Uterus (tissue), 4 donors: ENCODE data around the gene RPLP2. TPM values are rescaled to one million over a fixed set of nuclear protein-coding genes. Genes with fewer than 3 reads are reported as not detected.

Experiments used
- DNase-seq, 2 donors: peaks; one replicate each; pipeline ENCODE4 v3.0.0-alpha.2; 2019 to 2020
- H3K27ac ChIP-seq, 2 donors: fragments of 200-600 bp; sonication (generic); 1 replicate in 1 of 2; 2 replicates in 1 of 2; pipeline ENCODE4 v1.5.1; 2016 to 2018
- H3K27me3 ChIP-seq, 2 donors: fragments of 200-600 bp; sonication (generic); one replicate each; pipeline ENCODE4 v1.5.1; 2018 to 2019; ENCODE audit warnings: control low read depth in 1 of 2
- H3K36me3 ChIP-seq, 2 donors: fragments of 200-600 bp; sonication (generic); one replicate each; pipeline ENCODE4 v1.5.1; 2019; ENCODE audit warnings: control low read depth in 1 of 2
- H3K4me1 ChIP-seq, 2 donors: fragments of 200-600 bp; sonication (generic); one replicate each; pipeline ENCODE4 v1.5.1; 2018 to 2019; ENCODE audit warnings: control low read depth in 1 of 2
- H3K4me3 ChIP-seq, 2 donors: fragments of 200-600 bp; sonication (generic); 1 replicate in 1 of 2; 2 replicates in 1 of 2; pipeline ENCODE4 v1.5.1; 2018 to 2019; ENCODE audit warnings: mild to moderate bottlenecking in 1 of 2
- H3K9me3 ChIP-seq, 2 donors: fragments of 200-600 bp; sonication (generic); one replicate each; pipeline ENCODE4 v1.5.1; 2019; ENCODE audit warnings: control low read depth in 1 of 2
- CTCF ChIP-seq, 4 experiments: fragments of 200-600 bp in 2 of 4; fragments of 450-650 bp in 2 of 4; sonication (generic) in 2 of 4; IDR thresholded peaks; one replicate each; pipeline ENCODE4 v1.5.1; 2016 to 2019; ENCODE audit warnings: antibody characterized with exemption in 4 of 4, mild to moderate bottlenecking in 2 of 4, moderate library complexity in 1 of 4
- POLR2A ChIP-seq, 2 donors: fragments of 450-650 bp; IDR thresholded peaks; one replicate each; pipeline ENCODE4 v1.6.1; 2016; ENCODE audit warnings: antibody characterized with exemption in 2 of 2, mild to moderate bottlenecking in 1 of 2, moderate library complexity in 1 of 2
- intact Hi-C: fragments of 100-400 bp; cut with DNase I; formaldehyde crosslinking; loops from one replicate; pipeline ENCODE4 v1.15.1; 2023; ENCODE audit warnings: low total_unique reads
- total RNA-seq, 4 donors: library from RNA; depleted of rRNA in 3 of 4; stranded (reverse); fragments of >200 nt in 3 of 4; gene quantifications; one replicate each; pipeline versions ENCODE4 v1.1.0 to v1.2.4, GENCODE V29; 2014 to 2023
- donor health status: DM: yes; HTN: yes; CAD: no.

The RPLP2 gene
- total RNA-seq, result 1,000 to 10,000 TPM in 1 of 4 donors, 100 to 1,000 TPM in 3; 100 to 1,968 (median 496) TPM

GRCh38 chr11:809287-810039 is at the start of gene RPLP2:
RPLP2 (plus strand) TSS chr11:809967; CDS start chr11:810235, 268 bp downstream.
- Histone ChIP-seq H3K27me3 (no peaks in the 10 kb centered on the region), H3K4me1 (peaks cover 8 to 26% of the 10 kb centered on the region in 2 donors), H3K4me3 (peak within 1 kb of the TSS; percentile 80 to 83), H3K36me3 (no peaks in the 10 kb centered on the region), H3K9me3 (no peaks in the 10 kb centered on the region), H3K27ac (peak within 1 kb of the TSS; percentile 96 to 97)
- DNase-seq, result peak; percentile 98
- intact Hi-C loops, result no loop called here
- TF ChIP-seq POLR2A (IDR thresholded peaks at IDR 0.05) (peak; percentile 85 to 91), CTCF (IDR thresholded peaks at IDR 0.05) (peak in 2 of 4 experiments; percentile 1 to 23)

GRCh38 chr11:760236-760635 is 49.5 kb upstream of the RPLP2 start:
- TF ChIP-seq CTCF (IDR thresholded peaks at IDR 0.05), result no peak
- TF ChIP-seq POLR2A (IDR thresholded peaks at IDR 0.05), result no peak
- Histone ChIP-seq H3K4me3 (no peak overlapping the region), H3K27ac (no peak overlapping the region), H3K27me3 (no peaks in the 10 kb centered on the region), H3K36me3 (no peaks in the 10 kb centered on the region), H3K4me1 (no peaks in the 10 kb centered on the region), H3K9me3 (no peaks in the 10 kb centered on the region)
- DNase-seq, result no peak
- intact Hi-C loops, result no loop called here

- Histone ChIP-seq H3K36me3 (no peaks in the 10 kb centered on the region), H3K9me3 (no peaks in the 10 kb centered on the region), H3K27me3 (no peaks in the 10 kb centered on the region), H3K4me1 (no peaks in the 10 kb centered on the region), H3K27ac (no peak overlapping the region), H3K4me3 (no peak overlapping the region)
- DNase-seq, result no peak
- no peak for TF ChIP-seq POLR2A (IDR thresholded peaks at IDR 0.05)
- no peak for TF ChIP-seq CTCF (IDR thresholded peaks at IDR 0.05)
- intact Hi-C loops, result no loop called here
Observed at GRCh38 chr11:761526-762108, 48.1 kb upstream of the RPLP2 start.

- H3K36me3 ChIP-seq, result no peaks in the 10 kb centered on the region
- no peak overlapping the region for H3K27ac ChIP-seq
- DNase-seq, result no peak
- H3K4me3 ChIP-seq, result no peak overlapping the region
- no peaks in the 10 kb centered on the region for H3K9me3 ChIP-seq
- H3K4me1 ChIP-seq, result no peaks in the 10 kb centered on the region
- no peaks in the 10 kb centered on the region for H3K27me3 ChIP-seq
- TF ChIP-seq POLR2A (IDR thresholded peaks at IDR 0.05), result no peak
- no peak for TF ChIP-seq CTCF (IDR thresholded peaks at IDR 0.05)
- intact Hi-C loops, result no loop called here
Observed at GRCh38 chr11:762421-763072, 47.2 kb upstream of the RPLP2 start.

- H3K4me3 ChIP-seq, result no peak overlapping the region
- no peaks in the 10 kb centered on the region for H3K9me3 ChIP-seq
- no peaks in the 10 kb centered on the region for H3K4me1 ChIP-seq
- intact Hi-C loops, result no loop called here
- TF ChIP-seq CTCF (IDR thresholded peaks at IDR 0.05) (no peak), POLR2A (IDR thresholded peaks at IDR 0.05) (no peak)
- H3K27me3 ChIP-seq, result no peaks in the 10 kb centered on the region
- H3K36me3 ChIP-seq, result no peaks in the 10 kb centered on the region
- no peak overlapping the region for H3K27ac ChIP-seq
- no peak for DNase-seq
Observed at GRCh38 chr11:763073-763463, 46.7 kb upstream of the RPLP2 start.
